Measurements from ENCODE around the gene MARCHF5.
"Not testable (repeated sequence)": the region's sequence is repeated elsewhere in the genome, so short reads cannot be mapped to it uniquely, and the experiment has no call there.

MARCHF5 gene

GRCh38 chr10:92305133-92306072 is 14.4 kb downstream of the MARCHF5 start:
- DNase-seq, result no peak

- no peak for DNase-seq
These were observed 18.3 kb downstream of the MARCHF5 start for GRCh38 chr10:92309272-92309671.

- no peak for DNase-seq
These were observed 22.8 kb downstream of the MARCHF5 start for GRCh38 chr10:92313750-92314149.

- DNase-seq, result no peak
These were observed 25.6 kb downstream of the MARCHF5 start for GRCh38 chr10:92316610-92317009.

- no peak for DNase-seq
These were observed 32.1 kb downstream of the MARCHF5 start for GRCh38 chr10:92323079-92323478.

- DNase-seq, result no peak
These were observed 36.8 kb downstream of the MARCHF5 start for GRCh38 chr10:92327445-92328433.

GRCh38 chr10:92328993-92329392 is 38.0 kb downstream of the MARCHF5 start:
- DNase-seq, result no peak

GRCh38 chr10:92329927-92330326 is 39.0 kb downstream of the MARCHF5 start:
- not testable (repeated sequence) for DNase-seq

- no peak for DNase-seq
These were observed 51.8 kb downstream of the MARCHF5 start for GRCh38 chr10:92342796-92343195.

GRCh38 chr10:92345575-92345974 is 54.6 kb downstream of the MARCHF5 start:
- not testable (repeated sequence) for DNase-seq

- DNase-seq, result not testable (repeated sequence)
These were observed 56.2 kb downstream of the MARCHF5 start for GRCh38 chr10:92347035-92347676.

- no peak for DNase-seq
These were observed 59.4 kb downstream of the MARCHF5 start for GRCh38 chr10:92350411-92350810.

- no peak for DNase-seq
These were observed 63.6 kb downstream of the MARCHF5 start for GRCh38 chr10:92354587-92354986.

GRCh38 chr10:92356041-92356440 is 65.1 kb downstream of the MARCHF5 start:
- DNase-seq, result no peak

GRCh38 chr10:92363498-92363897 is 72.5 kb downstream of the MARCHF5 start:
- DNase-seq, result no peak

- no peak for DNase-seq
These were observed 75.5 kb downstream of the MARCHF5 start for GRCh38 chr10:92366412-92367021.

- DNase-seq, result no peak
These were observed 87.0 kb downstream of the MARCHF5 start for GRCh38 chr10:92377962-92378361.

- no peak for DNase-seq
These were observed 90.6 kb downstream of the MARCHF5 start for GRCh38 chr10:92381543-92381954.

GRCh38 chr10:92382631-92383030 is 91.7 kb downstream of the MARCHF5 start:
- DNase-seq, result no peak

- DNase-seq, result no peak
These were observed 93.8 kb downstream of the MARCHF5 start for GRCh38 chr10:92384741-92385140.

- no peak for DNase-seq
These were observed 94.9 kb downstream of the MARCHF5 start for GRCh38 chr10:92385831-92386230.

- DNase-seq, result no peak
These were observed 96.4 kb downstream of the MARCHF5 start for GRCh38 chr10:92387289-92387940.

All from NCI-H1436 treated with DMSO at 0.1 percent for 48 hours (cell line).